HG03280 (cell line): Measurements from ENCODE around the gene CDH18.

Source experiments
- ATAC-seq: cut with Tn5 transposase; IDR thresholded peaks from one replicate; pipeline ENCODE4 v1.9.1; 2021; ENCODE audit warnings: mild to moderate bottlenecking, moderate library complexity; ENCODE audit not compliant: unreplicated experiment

Gene CDH18

GRCh38 chr5:19987612-19988361 is at the start of gene CDH18:
TSS of gene CDH18 (minus strand) at chr5:19988200. CDS start at chr5:19838986, 149,214 bp downstream.
- no peak for ATAC-seq

- ATAC-seq = no peak
Measured at GRCh38 chr5:20034717-20035116, 46.7 kb upstream of the CDH18 start.

DNA sequence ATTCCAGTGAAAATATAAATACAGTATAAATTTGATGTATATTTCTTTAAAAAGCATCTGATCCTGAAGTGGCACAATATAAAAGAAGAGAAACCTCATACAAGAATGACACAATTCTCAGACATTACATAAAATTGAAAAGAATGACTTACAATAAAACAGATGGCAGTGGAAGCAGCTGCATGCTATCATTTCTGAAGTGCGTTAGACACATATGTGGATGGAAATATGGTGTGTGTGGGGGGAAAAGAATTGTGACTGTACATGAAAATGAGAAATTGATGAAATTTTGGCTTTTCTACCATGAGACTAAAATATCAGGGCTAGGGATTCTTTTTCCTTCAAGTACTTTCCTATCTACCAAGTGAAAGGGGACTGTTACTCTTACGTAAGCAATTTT is 45.9 kb upstream of the CDH18 start:
- ATAC-seq = no peak

GRCh38 chr5:20032896-20033295 is 44.9 kb upstream of the CDH18 start:
- no peak for ATAC-seq

DNA sequence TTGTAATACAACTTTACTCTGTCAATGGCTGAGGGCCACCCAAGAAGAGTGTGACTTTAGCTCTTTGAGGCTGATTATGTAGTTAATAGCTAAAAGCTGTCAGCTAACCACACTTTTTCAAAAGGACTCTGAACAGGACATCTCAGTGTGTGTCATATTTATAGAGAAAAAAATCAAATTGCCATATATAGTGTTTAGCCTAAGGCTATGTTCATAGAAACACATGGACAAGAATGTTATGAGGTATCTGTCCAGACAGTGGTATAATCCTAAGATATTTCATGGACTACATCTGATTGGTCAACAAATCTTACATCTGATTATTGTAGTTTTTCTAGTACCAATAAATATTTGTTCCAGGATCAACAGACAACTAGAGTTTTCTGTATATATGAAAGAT is 42.1 kb upstream of the CDH18 start:
- ATAC-seq = no peak

DNA sequence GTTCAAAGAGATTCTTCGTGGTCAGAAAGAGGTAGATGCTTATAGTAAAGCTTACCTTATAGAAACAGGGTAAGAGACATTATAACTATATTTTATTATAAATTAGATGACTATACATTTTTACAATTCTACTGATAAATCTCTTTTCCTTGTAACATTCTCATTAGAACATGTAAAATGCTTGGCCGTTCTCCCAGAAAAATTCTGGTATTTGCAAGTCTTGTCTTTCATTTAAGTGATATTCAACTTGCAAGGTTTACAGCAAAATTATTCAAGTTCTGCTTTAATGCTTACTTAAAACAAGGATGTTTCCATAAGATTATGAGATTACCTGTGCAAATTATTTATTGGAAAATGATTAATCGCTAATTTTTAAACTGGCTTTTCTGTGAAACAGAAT is 41.3 kb upstream of the CDH18 start:
- no peak for ATAC-seq

- ATAC-seq = no peak
Measured at GRCh38 chr5:20028506-20028905, 40.5 kb upstream of the CDH18 start.

DNA sequence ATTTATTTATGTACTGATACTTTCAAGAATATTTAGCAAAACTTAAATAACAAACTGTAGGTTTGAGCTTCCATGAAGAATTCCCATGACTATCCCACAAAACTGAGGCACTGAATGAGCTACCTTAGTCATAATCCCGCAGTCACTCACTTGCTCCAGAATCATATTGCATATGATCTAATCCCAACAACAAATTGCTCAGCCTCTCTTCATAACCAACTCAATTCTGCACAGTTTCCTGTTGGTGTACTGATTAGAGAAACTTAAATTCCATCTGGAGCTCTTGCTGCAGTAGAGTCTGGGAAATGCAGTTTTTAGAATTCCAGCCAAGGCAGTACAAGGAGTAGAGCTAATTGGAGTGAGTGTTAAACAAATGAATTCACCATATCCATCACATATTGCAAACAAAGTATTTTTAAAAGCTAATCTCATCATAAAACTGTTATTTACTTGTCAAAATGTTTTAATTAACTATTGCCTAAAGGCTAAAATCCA is 35.7 kb upstream of the CDH18 start:
- ATAC-seq = no peak

DNA sequence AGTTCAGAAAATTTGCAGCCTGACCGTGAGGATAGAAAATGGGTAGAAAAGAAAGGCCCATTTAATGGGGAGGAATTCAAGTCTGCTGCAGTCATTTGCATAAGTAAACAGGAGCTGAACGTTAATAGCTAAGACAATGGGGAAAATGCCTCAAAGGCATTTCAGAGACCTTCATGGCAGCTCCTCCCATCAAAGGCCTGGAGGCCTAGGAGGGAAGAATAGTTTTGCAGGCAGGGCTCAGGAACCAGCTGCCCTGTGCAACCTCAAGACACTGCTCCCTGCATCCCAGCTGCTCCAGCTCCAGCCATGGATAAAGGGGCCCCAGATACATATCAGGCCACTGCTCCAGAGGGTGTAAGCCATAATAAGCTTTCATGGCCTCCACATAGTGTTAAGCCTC is 32.2 kb upstream of the CDH18 start:
- no peak for ATAC-seq

- ATAC-seq = no peak
Measured at GRCh38 chr5:20017021-20017420, 29.0 kb upstream of the CDH18 start.

DNA sequence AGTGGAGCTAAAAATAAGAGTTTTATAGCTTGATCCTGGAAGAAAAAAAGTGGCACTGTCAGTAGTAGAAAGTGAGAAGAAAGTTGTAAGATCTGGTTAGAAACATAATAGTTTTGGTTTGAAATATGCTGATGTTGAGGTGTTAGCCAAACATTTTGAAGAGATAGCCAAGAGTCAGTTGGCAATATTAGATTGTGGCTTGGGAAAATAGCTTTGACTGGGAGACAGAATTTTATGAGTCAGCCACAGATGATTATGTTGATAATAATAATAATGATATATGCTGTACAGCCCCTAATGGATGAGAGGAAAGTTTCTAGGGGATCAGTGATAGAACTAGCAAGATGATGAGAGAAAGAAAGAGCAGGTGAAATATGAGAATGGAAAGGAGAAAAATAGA is 12.4 kb upstream of the CDH18 start:
- no peak for ATAC-seq

DNA sequence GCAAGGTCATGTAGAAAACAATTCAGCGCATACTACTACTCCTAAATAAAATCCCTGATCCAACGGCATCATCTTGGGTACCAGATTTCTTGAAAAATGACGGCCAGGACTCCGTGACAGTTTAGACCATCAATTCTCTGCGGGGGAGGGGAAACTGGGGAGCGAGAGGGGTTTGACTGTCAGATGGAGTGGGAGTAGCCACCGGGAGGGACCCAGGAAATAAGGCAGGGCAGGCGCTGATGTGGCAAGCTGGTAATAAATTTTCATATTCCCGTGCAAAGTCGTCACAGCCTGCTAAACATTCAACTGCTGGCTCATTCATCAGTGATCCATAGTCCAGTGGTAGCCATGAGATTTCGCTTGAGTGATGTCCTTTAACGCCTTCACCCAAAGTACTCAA is 457 bp upstream of the CDH18 start:
- ATAC-seq = no peak

DNA sequence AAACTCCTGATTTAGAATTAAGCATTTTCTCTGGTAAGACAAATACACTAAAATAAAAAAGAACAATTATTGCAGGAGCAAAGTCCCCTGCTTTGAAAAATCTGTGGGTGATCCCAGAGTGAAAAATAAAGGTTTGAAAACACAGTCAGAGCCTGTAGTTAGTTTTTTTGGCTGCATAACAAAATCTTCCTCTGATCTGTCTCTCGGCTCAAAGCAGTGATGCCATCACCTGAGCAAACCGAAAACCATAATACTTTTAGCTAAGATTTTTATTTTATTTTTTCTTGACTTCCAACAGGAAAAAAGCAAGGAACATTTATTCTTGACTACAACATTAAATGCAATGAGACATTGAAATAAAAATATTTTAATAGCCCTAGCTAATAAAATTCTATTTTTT is 1.2 kb downstream of the CDH18 start:
- ATAC-seq = no peak

DNA sequence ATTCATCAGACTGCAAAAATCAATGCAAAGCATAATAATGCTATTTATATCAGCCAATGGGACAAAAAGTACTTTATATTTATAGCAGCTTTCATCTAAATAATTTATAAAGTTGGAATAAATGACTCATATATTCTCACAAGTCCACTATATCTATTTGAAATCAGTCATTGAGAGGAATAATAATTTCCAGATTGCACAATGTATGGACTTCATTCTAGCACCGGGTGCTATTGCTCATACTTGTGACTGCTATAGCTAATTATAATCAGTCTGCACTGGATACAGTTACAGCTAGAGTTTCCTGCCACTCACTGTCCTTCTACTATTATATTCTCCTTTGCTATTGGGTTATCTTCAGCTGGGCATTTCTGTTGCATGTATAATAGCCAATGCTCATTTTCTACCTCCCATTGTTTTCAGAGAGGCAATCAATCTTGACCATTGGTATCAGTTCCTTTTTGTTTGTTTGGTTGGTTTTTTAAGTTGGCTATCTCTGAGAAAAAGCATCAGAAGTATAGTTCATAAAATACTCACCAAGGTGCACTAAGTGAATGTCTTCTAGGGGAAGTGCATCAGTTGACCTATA is 1.9 kb downstream of the CDH18 start:
- no peak for ATAC-seq

- ATAC-seq = no peak
Measured at GRCh38 chr5:19978476-19978875, 9.5 kb downstream of the CDH18 start.

DNA sequence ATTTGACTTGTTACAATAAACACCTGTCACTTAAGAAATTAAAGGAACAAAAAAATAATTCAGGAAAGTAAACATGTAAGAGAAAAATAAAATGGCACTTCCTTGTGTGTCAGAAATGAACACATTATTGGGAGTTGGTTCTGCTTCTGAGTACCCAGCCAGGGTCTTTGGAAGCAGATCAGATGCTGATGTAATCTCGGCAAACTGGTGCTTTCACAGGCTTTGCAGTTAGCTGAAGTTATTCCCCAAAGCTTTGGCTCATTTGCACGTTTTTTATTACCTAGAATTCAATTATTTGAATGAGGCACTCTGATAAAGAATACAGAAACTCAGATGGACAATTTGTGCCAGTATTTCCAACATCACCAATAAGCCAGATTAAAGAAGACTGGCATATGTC is 10.9 kb downstream of the CDH18 start:
- no peak for ATAC-seq

DNA sequence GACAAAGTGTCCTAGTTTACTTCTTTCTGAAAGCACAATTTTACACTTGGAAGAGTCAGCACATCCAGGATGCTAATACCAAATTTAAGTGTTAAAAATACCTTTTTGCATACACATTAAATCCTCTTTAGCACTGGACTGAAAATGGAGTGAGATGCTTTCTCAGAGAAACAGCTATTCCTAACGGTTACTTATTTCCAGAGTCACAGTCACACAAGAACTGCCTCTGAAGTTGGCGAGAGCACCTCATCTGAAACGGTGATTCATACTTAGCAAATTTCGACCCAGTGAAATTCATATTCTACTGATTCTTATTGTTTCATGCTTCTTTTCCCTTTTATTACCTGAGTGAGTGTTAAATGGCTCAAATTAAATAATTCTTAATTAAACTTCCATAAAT is 12.2 kb downstream of the CDH18 start:
- no peak for ATAC-seq

DNA sequence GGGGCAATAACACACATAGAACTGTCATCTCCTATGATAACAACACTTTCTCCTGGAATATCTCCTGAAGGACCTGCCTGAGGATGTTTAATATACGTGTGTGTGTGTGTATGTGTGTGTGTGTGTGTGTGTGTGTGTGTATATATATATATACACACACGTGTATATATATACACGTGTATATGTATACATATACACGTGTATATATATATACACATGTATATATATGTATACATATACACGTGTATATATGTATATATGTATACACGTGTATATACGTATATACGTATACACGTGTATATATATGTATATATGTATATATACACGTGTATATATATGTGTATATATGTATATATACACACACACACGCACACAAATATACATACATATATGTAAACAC is 27.5 kb downstream of the CDH18 start:
- no peak for ATAC-seq

DNA sequence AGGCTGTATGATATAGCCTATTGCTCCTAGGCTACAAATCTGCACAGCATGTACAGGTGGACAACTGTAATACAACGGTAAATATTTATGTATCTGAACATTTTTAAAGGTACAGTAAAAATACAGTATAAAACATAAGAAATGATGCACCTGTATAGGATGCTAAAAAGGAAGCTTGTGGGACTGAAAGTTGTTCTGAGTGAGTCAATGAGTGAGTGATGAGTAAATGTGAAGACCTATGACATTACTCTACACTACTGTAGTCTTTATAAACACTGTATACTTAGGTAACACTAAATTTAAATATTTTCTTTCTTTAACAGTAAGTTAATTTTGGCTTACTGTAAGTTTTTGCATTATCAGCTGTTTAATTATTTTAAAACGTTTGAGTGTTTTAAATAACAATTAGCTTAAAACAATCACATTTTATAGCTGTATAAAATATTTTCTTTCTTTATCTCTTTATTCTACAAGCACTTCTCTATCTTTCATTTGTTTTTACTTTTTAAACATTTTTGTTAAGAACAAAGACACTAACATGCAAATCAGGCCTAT is 28.1 kb downstream of the CDH18 start:
- ATAC-seq = no peak

- no peak for ATAC-seq
Measured at GRCh38 chr5:19950897-19951296, 37.1 kb downstream of the CDH18 start.

DNA sequence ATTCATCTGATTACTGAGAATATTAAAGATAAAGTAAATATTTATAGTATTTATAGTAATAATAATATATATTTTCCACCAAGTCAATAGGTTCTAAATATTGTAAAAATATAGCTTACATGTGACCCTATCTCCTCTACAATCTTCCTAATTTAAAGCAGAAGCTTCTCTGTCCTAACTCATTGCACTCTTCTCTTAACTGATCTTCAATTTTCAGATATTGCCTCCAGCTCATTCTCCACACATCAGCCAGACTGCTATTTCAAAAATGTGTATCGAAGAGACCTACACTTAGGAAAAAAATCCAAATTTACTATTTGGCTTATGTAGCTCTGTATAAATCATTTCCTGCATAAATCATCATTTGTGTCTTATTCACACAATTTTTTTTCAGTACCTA is 47.8 kb downstream of the CDH18 start:
- no peak for ATAC-seq

- ATAC-seq = no peak
Measured at GRCh38 chr5:19930451-19930850, 57.5 kb downstream of the CDH18 start.
